Neural progenitor cell (in vitro differentiated cells): Measurements from ENCODE around the gene TPPP3. TPM values are rescaled to one million over a fixed set of nuclear protein-coding genes. Genes with fewer than 3 reads are reported as not detected.

Experiments used
- DNase-seq: peaks from one replicate; pipeline ENCODE4 v3.0.0-alpha.2; 2016; ENCODE audit warnings: low spot score
- H2AFZ ChIP-seq: fragments of 200-600 bp; sonication (generic); replicated peaks from 2 replicates; pipeline ENCODE4 v1.6.1; 2016; ENCODE audit warnings: antibody characterized with exemption
- H3F3A ChIP-seq: fragments of 200-600 bp; sonication (generic); 2 replicates; pipeline ENCODE4 v1.6.1; 2016; ENCODE audit warnings: antibody characterized with exemption, low read depth
- H3K27ac ChIP-seq: fragments of 200-600 bp; sonication (generic); 2 replicates; pipeline ENCODE4 v1.5.1; 2016; ENCODE audit warnings: mild to moderate bottlenecking
- H3K27me3 ChIP-seq: fragments of 200-600 bp; sonication (generic); 2 replicates; pipeline ENCODE4 v1.6.1; 2016; ENCODE audit warnings: mild to moderate bottlenecking, moderate library complexity
- H3K36me3 ChIP-seq: fragments of 200-600 bp; sonication (generic); 2 replicates; pipeline ENCODE4 v1.5.1; 2016
- H3K4me1 ChIP-seq: fragments of 200-600 bp; sonication (generic); 2 replicates; pipeline ENCODE4 v1.6.1; 2016; ENCODE audit warnings: mixed run types
- H3K4me2 ChIP-seq: fragments of 200-600 bp; sonication (generic); 2 replicates; pipeline ENCODE4 v1.6.1; 2016
- H3K4me3 ChIP-seq: fragments of 200-600 bp; sonication (generic); 2 replicates; pipeline ENCODE4 v1.5.1; 2016
- H3K79me2 ChIP-seq: fragments of 200-600 bp; sonication (generic); 2 replicates; pipeline ENCODE4 v1.6.1; 2016; ENCODE audit warnings: low read depth
- H3K9ac ChIP-seq: fragments of 200-600 bp; sonication (generic); 2 replicates; pipeline ENCODE4 v1.6.1; 2016
- H3K9me3 ChIP-seq: fragments of 200-600 bp; sonication (generic); 2 replicates; pipeline ENCODE4 v1.5.1; 2016; ENCODE audit warnings: low read depth
- H4K20me1 ChIP-seq: fragments of 200-600 bp; sonication (generic); 2 replicates; pipeline ENCODE4 v1.6.1; 2016; ENCODE audit warnings: low read depth
- H3K27ac Mint-ChIP-seq: 3 replicates; pipeline ENCODE4 v1.8.0; 2021; ENCODE audit warnings: mixed read lengths
- H3K27me3 Mint-ChIP-seq: 2 replicates; pipeline ENCODE4 v1.8.0; 2022; ENCODE audit warnings: low read depth, mild to moderate bottlenecking, inconsistent platforms, moderate library complexity, mixed read lengths; ENCODE audit not compliant: insufficient read depth
- H3K36me3 Mint-ChIP-seq: 3 replicates; pipeline ENCODE4 v1.8.0; 2021; ENCODE audit warnings: mixed read lengths
- H3K4me1 Mint-ChIP-seq: 3 replicates; pipeline ENCODE4 v1.8.0; 2021; ENCODE audit warnings: mixed read lengths
- H3K4me3 Mint-ChIP-seq: 3 replicates; pipeline ENCODE4 v1.8.0; 2021; ENCODE audit warnings: mild to moderate bottlenecking, moderate library complexity, mixed read lengths
- H3K9me3 Mint-ChIP-seq: 3 replicates; pipeline ENCODE4 v1.8.0; 2020; ENCODE audit warnings: mixed read lengths
- EZH2 ChIP-seq: fragments of 200-600 bp; sonication (generic); IDR thresholded peaks from 2 replicates; pipeline ENCODE4 v1.6.1; 2017; ENCODE audit warnings: antibody characterized with exemption, mild to moderate bottlenecking, moderate library complexity
- EZH2phosphoT487 ChIP-seq: fragments of 200-600 bp; sonication (generic); IDR thresholded peaks from 2 replicates; pipeline ENCODE4 v1.6.1; 2017; ENCODE audit warnings: antibody characterized with exemption
- total RNA-seq: library from RNA; depleted of rRNA; stranded (reverse); fragments of >200 nt; gene quantifications from 2 replicates; pipeline ENCODE4 v1.2.3, GENCODE V29; 2015; ENCODE audit warnings: low replicate concordance
- TF ChIP-seq, protein P1 (sequence below): fragments of 200-600 bp; sonication (generic); IDR thresholded peaks from 2 replicates; pipeline ENCODE4 v1.5.1; 2017; ENCODE audit warnings: antibody characterized with exemption, mild to moderate bottlenecking

TPPP3 gene
- total RNA-seq, 1 donor from 2014 or later = not detected

DNA sequence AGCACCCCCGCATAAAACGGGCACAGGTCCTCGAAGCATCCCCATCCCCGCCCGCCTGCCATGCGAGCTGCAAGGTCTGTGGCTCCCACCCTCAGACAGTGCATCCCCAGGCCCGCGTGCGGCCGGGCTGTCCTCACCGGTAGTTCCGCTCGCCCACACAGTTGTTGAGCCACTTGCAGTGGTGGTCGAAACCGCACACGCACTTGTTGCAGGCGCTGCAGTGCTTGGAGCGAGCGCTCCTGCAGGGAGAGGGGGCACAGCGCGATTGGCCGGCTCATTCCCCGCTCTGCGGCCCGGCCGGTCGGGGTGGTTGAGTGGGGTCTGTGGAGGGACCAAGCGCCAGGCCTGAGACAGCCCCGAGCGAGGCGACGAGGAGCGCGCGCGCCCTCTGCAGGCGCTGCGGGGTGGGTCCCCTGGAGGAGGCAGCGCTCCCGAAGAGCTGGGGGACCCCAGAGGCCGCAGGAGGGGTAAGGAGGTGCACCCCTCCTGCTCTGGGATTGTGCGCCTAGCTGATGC is 6.0 kb upstream of the TPPP3 start:
- Histone ChIP-seq H4K20me1 (peaks cover 11% of the 10 kb centered on the region), H3K9ac (no peak overlapping the region), H3K27me3 (peaks cover 34% of the 10 kb centered on the region), H3K79me2 (no peaks in the 10 kb centered on the region), H3K36me3 (no peaks in the 10 kb centered on the region), H3K4me1 (peaks cover 35% of the 10 kb centered on the region), H3K9me3 (no peaks in the 10 kb centered on the region), H3K4me2 (no peak overlapping the region), H3K4me3 (no peak overlapping the region), H3K27ac (no peak overlapping the region), H2AFZ (no peak overlapping the region), H3F3A (peaks cover 26% of the 10 kb centered on the region)
- Mint-ChIP-seq H3K36me3 (peaks cover 3% of the 10 kb centered on the region), H3K4me3 (no peak overlapping the region), H3K9me3 (no peaks in the 10 kb centered on the region), H3K27ac (no peak overlapping the region), H3K27me3 (peaks cover 12% of the 10 kb centered on the region), H3K4me1 (peaks cover 22% of the 10 kb centered on the region)
- peak; percentile 90 for DNase-seq
- TF ChIP-seq, protein P1, sequence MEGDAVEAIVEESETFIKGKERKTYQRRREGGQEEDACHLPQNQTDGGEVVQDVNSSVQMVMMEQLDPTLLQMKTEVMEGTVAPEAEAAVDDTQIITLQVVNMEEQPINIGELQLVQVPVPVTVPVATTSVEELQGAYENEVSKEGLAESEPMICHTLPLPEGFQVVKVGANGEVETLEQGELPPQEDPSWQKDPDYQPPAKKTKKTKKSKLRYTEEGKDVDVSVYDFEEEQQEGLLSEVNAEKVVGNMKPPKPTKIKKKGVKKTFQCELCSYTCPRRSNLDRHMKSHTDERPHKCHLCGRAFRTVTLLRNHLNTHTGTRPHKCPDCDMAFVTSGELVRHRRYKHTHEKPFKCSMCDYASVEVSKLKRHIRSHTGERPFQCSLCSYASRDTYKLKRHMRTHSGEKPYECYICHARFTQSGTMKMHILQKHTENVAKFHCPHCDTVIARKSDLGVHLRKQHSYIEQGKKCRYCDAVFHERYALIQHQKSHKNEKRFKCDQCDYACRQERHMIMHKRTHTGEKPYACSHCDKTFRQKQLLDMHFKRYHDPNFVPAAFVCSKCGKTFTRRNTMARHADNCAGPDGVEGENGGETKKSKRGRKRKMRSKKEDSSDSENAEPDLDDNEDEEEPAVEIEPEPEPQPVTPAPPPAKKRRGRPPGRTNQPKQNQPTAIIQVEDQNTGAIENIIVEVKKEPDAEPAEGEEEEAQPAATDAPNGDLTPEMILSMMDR = peak; percentile 91
- TF ChIP-seq EZH2 = no peak
- no peak for TF ChIP-seq EZH2phosphoT487

DNA sequence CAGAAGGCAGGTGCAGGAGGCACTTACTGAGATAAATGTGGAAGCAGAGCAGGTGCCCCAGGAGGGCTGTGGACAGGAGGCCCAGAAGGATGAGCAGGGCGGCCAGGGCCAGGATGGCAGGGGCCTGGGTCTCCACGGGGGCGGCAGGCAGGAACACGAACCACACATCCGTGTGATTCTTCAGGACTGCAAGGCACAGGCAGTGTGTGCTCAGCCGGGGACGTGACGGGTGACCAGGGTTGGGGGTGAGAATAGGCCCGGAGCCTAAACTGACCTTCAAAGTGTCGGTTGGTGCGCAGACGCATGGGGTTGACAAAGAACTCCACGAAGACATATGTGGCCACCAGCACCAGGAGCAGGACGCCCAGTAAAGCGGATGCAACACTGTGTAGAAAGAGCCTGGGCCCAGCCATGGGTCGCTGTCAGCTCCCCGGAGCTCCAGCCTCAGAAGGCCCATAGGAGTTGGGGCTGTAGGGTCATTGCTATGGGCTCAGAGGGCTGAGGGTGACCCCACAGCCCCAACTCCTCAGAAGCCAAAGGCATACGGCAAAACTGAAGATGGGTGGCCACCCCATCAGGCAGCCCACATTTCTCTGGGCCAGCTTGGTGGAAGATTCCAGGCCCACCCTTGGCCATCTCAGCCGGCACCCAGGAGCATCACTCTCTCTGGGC is 5.4 kb upstream of the TPPP3 start:
- no peak overlapping the region for H3K27ac Mint-ChIP-seq
- Histone ChIP-seq H3K36me3 (no peaks in the 10 kb centered on the region), H3F3A (peaks cover 32% of the 10 kb centered on the region), H2AFZ (no peak overlapping the region), H3K4me2 (no peak overlapping the region), H3K9me3 (no peaks in the 10 kb centered on the region), H3K27ac (no peak overlapping the region), H3K9ac (no peak overlapping the region), H4K20me1 (peaks cover 14% of the 10 kb centered on the region), H3K4me3 (no peak overlapping the region), H3K27me3 (peaks cover 40% of the 10 kb centered on the region), H3K79me2 (no peaks in the 10 kb centered on the region), H3K4me1 (peaks cover 41% of the 10 kb centered on the region)
- TF ChIP-seq, protein P1 = no peak
- TF ChIP-seq EZH2phosphoT487 = no peak
- no peak for TF ChIP-seq EZH2
- no peaks in the 10 kb centered on the region for H3K9me3 Mint-ChIP-seq
- peaks cover 15% of the 10 kb centered on the region for H3K27me3 Mint-ChIP-seq
- peaks cover 2% of the 10 kb centered on the region for H3K36me3 Mint-ChIP-seq
- peaks cover 26% of the 10 kb centered on the region for H3K4me1 Mint-ChIP-seq
- H3K4me3 Mint-ChIP-seq = no peak overlapping the region
- DNase-seq = no peak

DNA sequence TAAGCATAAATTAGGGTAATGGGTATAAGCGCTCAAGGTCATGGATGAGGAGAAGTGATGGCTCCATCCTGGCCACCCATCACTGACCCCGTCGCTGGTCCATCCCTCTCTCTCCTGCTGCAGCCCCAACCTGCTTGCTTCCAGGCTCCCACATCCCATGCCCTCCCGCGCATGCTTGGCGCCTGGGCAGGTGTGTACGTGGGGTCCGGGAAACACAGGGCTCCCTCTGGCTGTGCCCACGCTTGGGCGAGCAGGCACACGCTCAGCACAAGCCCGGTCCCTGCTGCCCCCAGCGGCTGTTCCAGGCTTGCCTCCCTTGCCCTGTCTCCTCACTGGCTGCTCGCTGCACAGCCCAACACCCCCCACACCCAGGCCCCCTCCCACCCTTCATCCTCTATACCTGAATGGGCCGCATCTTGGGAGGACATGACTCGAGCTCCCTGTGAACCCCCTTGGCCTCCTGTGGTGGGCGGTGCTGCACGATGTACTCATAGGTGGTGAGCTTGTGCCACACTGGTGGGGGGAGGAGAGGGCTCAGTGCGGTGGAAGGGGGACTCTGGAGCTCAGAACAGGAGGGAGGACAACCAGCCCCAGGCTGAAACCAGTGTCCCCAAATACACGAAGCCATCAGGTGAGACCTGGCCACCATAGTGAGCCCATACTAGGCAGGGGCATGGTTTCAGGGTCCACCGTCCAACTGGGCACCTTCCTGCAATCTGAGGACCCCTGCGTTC is 4.7 kb upstream of the TPPP3 start:
- peaks cover 47% of the 10 kb centered on the region for H3K27me3 ChIP-seq
- Mint-ChIP-seq H3K4me3 (no peak overlapping the region), H3K4me1 (peaks cover 22% of the 10 kb centered on the region)

More for the DNA sequence above, 4.7 kb upstream of the TPPP3 start:
- H3K4me1 ChIP-seq = peaks cover 44% of the 10 kb centered on the region
- H3K27me3 Mint-ChIP-seq = peaks cover 15% of the 10 kb centered on the region
- no peak overlapping the region for H3K4me3 ChIP-seq
- H4K20me1 ChIP-seq = peaks cover 16% of the 10 kb centered on the region
- no peak overlapping the region for H3K27ac ChIP-seq
- no peaks in the 10 kb centered on the region for H3K9me3 Mint-ChIP-seq
- no peaks in the 10 kb centered on the region for H3K36me3 Mint-ChIP-seq
- H2AFZ ChIP-seq = no peak overlapping the region
- H3K79me2 ChIP-seq = no peaks in the 10 kb centered on the region
- no peak overlapping the region for H3K27ac Mint-ChIP-seq
- no peaks in the 10 kb centered on the region for H3K9me3 ChIP-seq
- H3K36me3 ChIP-seq = no peaks in the 10 kb centered on the region
- no peak overlapping the region for H3K4me2 ChIP-seq
- DNase-seq = no peak
- H3K9ac ChIP-seq = no peak overlapping the region
- peaks cover 36% of the 10 kb centered on the region for H3F3A ChIP-seq
- TF ChIP-seq EZH2phosphoT487 = no peak
- no peak for TF ChIP-seq EZH2
- TF ChIP-seq, protein P1 = no peak
